ENCODE data around the gene MBP.

Gene MBP

GRCh38 chr18:77114415-77115191 is 18.0 kb downstream of the MBP start:
- no peaks in the 10 kb centered on the region for H3K4me1 ChIP-seq (ENCODE audit: control insufficient read depth, insufficient read depth, low read length)
- no peak overlapping the region for H3K4me3 ChIP-seq (ENCODE audit: low read length)
- no peak overlapping the region for H3K9ac ChIP-seq (ENCODE audit: low read length)
- H3K36me3 ChIP-seq (ENCODE audit: control insufficient read depth, insufficient read depth, low read length) = no peaks in the 10 kb centered on the region
- H3K27ac ChIP-seq (ENCODE audit: low read depth, low read length) = peak overlapping the region; percentile 24
- H3K27me3 ChIP-seq (ENCODE audit: control insufficient read depth, insufficient read depth, low read length) = no peaks in the 10 kb centered on the region

GRCh38 chr18:77114152-77114414 is 18.5 kb downstream of the MBP start:
- no peak overlapping the region for H3K4me3 ChIP-seq (ENCODE audit: low read length)
- no peak overlapping the region for H3K27ac ChIP-seq (ENCODE audit: low read depth, low read length)
- H3K4me1 ChIP-seq (ENCODE audit: control insufficient read depth, insufficient read depth, low read length) = no peaks in the 10 kb centered on the region
- H3K36me3 ChIP-seq (ENCODE audit: control insufficient read depth, insufficient read depth, low read length) = no peaks in the 10 kb centered on the region
- no peak overlapping the region for H3K9ac ChIP-seq (ENCODE audit: low read length)
- H3K27me3 ChIP-seq (ENCODE audit: control insufficient read depth, insufficient read depth, low read length) = no peaks in the 10 kb centered on the region

DNA sequence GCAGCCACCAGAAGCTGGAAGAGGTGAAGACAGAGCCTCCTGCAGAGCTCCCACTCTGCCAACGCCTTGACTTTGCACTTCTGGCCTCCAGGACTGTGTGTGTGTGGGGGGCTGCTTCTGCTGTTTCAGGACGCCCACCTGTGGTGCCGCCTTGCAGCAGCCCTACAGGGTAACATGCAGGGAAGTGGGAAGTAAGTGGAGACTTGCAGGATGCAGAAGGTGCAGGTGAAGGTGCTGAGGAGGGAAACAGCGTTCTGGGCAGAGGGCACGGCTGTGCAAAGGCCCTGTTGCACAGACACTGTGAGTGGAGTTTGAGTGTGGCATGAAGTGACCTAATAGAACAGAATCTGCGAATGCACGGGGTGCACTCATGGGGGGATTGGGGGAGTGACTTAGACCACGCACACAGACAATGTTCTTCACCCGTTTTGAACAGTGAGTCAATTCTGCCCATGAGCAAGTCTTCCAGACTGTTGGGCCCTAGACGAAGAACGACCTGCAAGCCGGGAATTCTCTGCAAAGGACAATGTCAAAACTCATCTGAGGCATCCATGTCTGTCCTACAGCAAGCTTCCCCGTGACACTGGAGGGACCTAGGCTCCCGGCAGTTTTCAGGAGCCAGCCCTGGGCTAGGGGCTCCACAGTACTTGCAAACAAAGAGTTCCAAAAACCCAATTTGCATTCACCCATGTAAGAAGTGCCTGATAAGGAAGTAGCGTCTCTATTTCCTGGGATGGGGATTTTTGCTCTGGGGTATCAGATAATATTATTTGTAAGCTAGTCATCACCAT is 19.0 kb downstream of the MBP start:
- no peaks in the 10 kb centered on the region for H3K36me3 ChIP-seq (ENCODE audit: control insufficient read depth, insufficient read depth, low read length)
- no peak overlapping the region for H3K4me3 ChIP-seq (ENCODE audit: low read length)
- H3K9ac ChIP-seq (ENCODE audit: low read length) = no peak overlapping the region
- no peaks in the 10 kb centered on the region for H3K4me1 ChIP-seq (ENCODE audit: control insufficient read depth, insufficient read depth, low read length)
- H3K27me3 ChIP-seq (ENCODE audit: control insufficient read depth, insufficient read depth, low read length) = no peaks in the 10 kb centered on the region
- H3K27ac ChIP-seq (ENCODE audit: low read depth, low read length) = no peak overlapping the region

DNA sequence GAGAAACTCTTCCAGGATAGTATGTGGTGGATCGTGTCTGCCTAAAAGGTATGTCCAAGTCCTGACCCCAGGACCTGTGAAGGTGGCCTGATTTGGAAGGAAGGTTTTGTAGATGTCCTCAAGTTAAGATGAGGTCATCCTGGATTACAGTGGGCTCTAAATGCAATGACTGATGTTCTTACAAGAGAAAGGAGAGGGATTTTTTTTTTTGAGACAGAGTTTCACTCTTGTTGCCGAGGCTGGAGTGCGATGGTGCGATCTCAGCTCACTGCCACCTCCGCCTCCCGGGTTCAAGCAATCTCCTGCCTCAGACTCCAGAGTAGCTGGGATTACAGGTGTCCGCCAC is 19.9 kb downstream of the MBP start:
- Histone ChIP-seq H3K9ac (ENCODE audit: low read length) (no peak overlapping the region), H3K36me3 (ENCODE audit: control insufficient read depth, insufficient read depth, low read length) (no peaks in the 10 kb centered on the region), H3K27ac (ENCODE audit: low read depth, low read length) (no peak overlapping the region), H3K4me3 (ENCODE audit: low read length) (no peak overlapping the region), H3K4me1 (ENCODE audit: control insufficient read depth, insufficient read depth, low read length) (no peaks in the 10 kb centered on the region), H3K27me3 (ENCODE audit: control insufficient read depth, insufficient read depth, low read length) (no peaks in the 10 kb centered on the region)

GRCh38 chr18:77111951-77112746 is 20.4 kb downstream of the MBP start:
- Histone ChIP-seq H3K4me3 (ENCODE audit: low read length) (no peak overlapping the region), H3K27me3 (ENCODE audit: control insufficient read depth, insufficient read depth, low read length) (no peaks in the 10 kb centered on the region), H3K9ac (ENCODE audit: low read length) (no peak overlapping the region), H3K27ac (ENCODE audit: low read depth, low read length) (no peak overlapping the region), H3K4me1 (ENCODE audit: control insufficient read depth, insufficient read depth, low read length) (peaks cover 3% of the 10 kb centered on the region), H3K36me3 (ENCODE audit: control insufficient read depth, insufficient read depth, low read length) (no peaks in the 10 kb centered on the region)

GRCh38 chr18:77111449-77111848 is 21.1 kb downstream of the MBP start:
- H3K27me3 ChIP-seq (ENCODE audit: control insufficient read depth, insufficient read depth, low read length) = no peaks in the 10 kb centered on the region
- no peak overlapping the region for H3K4me3 ChIP-seq (ENCODE audit: low read length)
- no peaks in the 10 kb centered on the region for H3K36me3 ChIP-seq (ENCODE audit: control insufficient read depth, insufficient read depth, low read length)
- H3K27ac ChIP-seq (ENCODE audit: low read depth, low read length) = no peak overlapping the region
- no peak overlapping the region for H3K9ac ChIP-seq (ENCODE audit: low read length)
- peaks cover 3% of the 10 kb centered on the region for H3K4me1 ChIP-seq (ENCODE audit: control insufficient read depth, insufficient read depth, low read length)

DNA sequence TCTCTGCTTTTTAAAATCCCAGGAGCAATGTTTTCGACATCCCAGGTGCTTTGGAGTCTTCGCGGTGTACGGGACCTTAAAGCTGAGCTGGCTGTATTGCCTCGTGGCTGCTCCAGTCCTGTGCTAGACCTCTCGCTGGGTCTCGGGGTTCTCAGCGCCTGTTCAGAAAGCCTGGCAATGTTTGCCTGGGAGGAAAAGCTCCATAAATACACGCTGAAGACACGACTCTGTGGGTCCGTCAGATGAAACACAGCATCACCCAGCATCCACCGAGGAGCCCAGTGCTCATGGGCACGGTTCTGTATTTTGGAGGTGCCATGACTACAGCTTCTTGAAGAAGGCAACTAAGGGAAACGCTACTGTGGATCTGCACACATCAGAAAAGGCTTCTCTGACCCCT is 21.6 kb downstream of the MBP start:
- H3K27ac ChIP-seq (ENCODE audit: low read depth, low read length) = no peak overlapping the region
- no peak overlapping the region for H3K4me3 ChIP-seq (ENCODE audit: low read length)
- no peaks in the 10 kb centered on the region for H3K27me3 ChIP-seq (ENCODE audit: control insufficient read depth, insufficient read depth, low read length)
- no peak overlapping the region for H3K9ac ChIP-seq (ENCODE audit: low read length)
- H3K4me1 ChIP-seq (ENCODE audit: control insufficient read depth, insufficient read depth, low read length) = peaks cover 3% of the 10 kb centered on the region
- H3K36me3 ChIP-seq (ENCODE audit: control insufficient read depth, insufficient read depth, low read length) = no peaks in the 10 kb centered on the region

GRCh38 chr18:77110400-77110799 is 22.2 kb downstream of the MBP start:
- Histone ChIP-seq H3K4me1 (ENCODE audit: control insufficient read depth, insufficient read depth, low read length) (peaks cover 3% of the 10 kb centered on the region), H3K9ac (ENCODE audit: low read length) (no peak overlapping the region), H3K36me3 (ENCODE audit: control insufficient read depth, insufficient read depth, low read length) (no peaks in the 10 kb centered on the region), H3K4me3 (ENCODE audit: low read length) (no peak overlapping the region), H3K27me3 (ENCODE audit: control insufficient read depth, insufficient read depth, low read length) (no peaks in the 10 kb centered on the region), H3K27ac (ENCODE audit: low read depth, low read length) (no peak overlapping the region)

GRCh38 chr18:77109648-77110019 is 22.9 kb downstream of the MBP start:
- Histone ChIP-seq H3K36me3 (ENCODE audit: control insufficient read depth, insufficient read depth, low read length) (no peaks in the 10 kb centered on the region), H3K4me1 (ENCODE audit: control insufficient read depth, insufficient read depth, low read length) (peaks cover 3% of the 10 kb centered on the region), H3K27ac (ENCODE audit: low read depth, low read length) (no peak overlapping the region), H3K27me3 (ENCODE audit: control insufficient read depth, insufficient read depth, low read length) (no peaks in the 10 kb centered on the region), H3K4me3 (ENCODE audit: low read length) (no peak overlapping the region), H3K9ac (ENCODE audit: low read length) (no peak overlapping the region)

- H3K27me3 ChIP-seq (ENCODE audit: control insufficient read depth, insufficient read depth, low read length) = no peaks in the 10 kb centered on the region
- H3K4me3 ChIP-seq (ENCODE audit: low read length) = no peak overlapping the region
- H3K9ac ChIP-seq (ENCODE audit: low read length) = no peak overlapping the region
- peaks cover 1% of the 10 kb centered on the region for H3K36me3 ChIP-seq (ENCODE audit: control insufficient read depth, insufficient read depth, low read length)
- no peak overlapping the region for H3K27ac ChIP-seq (ENCODE audit: low read depth, low read length)
- peaks cover 3% of the 10 kb centered on the region for H3K4me1 ChIP-seq (ENCODE audit: control insufficient read depth, insufficient read depth, low read length)
These were observed 23.5 kb downstream of the MBP start for GRCh38 chr18:77108821-77109647.

DNA sequence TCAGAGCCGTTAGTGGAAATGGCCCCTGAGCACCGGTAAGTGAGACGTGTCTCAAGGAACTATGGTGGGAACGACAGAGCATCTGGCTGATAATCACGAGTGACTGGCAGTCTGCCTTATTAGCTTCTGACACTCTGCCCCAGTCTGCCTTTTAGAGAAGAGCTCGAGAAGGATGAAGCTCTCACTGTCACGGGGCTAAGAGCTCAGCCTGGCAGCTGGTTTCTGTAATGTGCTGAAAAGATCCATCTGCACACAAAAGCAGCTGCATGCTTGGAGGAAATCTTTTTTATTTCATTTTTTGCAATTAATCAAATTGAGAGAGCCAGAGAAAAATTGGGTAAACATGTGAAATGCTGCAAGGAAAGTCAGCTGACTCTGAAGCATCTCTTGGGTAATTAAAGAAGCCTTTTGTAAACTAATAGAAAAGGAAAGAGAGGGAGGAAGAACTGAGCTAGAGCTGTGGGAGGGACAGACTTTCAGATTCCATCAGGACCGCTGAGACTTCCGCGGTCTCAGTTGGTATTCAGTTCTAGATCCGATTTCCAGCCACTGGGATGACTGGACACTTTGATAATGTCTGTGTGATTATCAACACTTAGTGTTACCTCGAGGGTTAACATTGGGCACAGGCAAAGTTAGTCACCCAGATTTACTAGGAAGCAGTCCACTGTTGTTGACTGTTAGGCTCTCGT is 24.4 kb downstream of the MBP start:
- Histone ChIP-seq H3K27ac (ENCODE audit: low read depth, low read length) (peak overlapping the region; percentile 18), H3K9ac (ENCODE audit: low read length) (no peak overlapping the region)

More for the DNA sequence above, 24.4 kb downstream of the MBP start:
- H3K36me3 ChIP-seq (ENCODE audit: control insufficient read depth, insufficient read depth, low read length) = peaks cover 3% of the 10 kb centered on the region
- no peaks in the 10 kb centered on the region for H3K27me3 ChIP-seq (ENCODE audit: control insufficient read depth, insufficient read depth, low read length)
- H3K4me1 ChIP-seq (ENCODE audit: control insufficient read depth, insufficient read depth, low read length) = peaks cover 3% of the 10 kb centered on the region
- H3K4me3 ChIP-seq (ENCODE audit: low read length) = no peak overlapping the region

Measured in rectal smooth muscle tissue (tissue), 1 donor.